Keratinocyte (primary cell): Measurements from ENCODE around the gene ZNF432. TPM values are rescaled to one million over a fixed set of nuclear protein-coding genes. Genes with fewer than 3 reads are reported as not detected.
"Not testable (repeated sequence)": the region's sequence is repeated elsewhere in the genome, so short reads cannot be mapped to it uniquely, and the experiment has no call there.

Experiments used
- DNase-seq: peaks from one replicate; pipeline ENCODE4 v3.0.0-alpha.2; 2011; ENCODE audit warnings: low read depth, missing footprints, low spot score
- FAIRE-seq: peaks from 2 replicates; lab custom pipeline; 2011; peaks lifted over from hg19 to GRCh38; lab: Jason Lieb, UNC
- H2AFZ ChIP-seq: 2 replicates; pipeline ENCODE4 v1.6.0; 2012; ENCODE audit warnings: low read length, control low read depth, inconsistent platforms; ENCODE audit not compliant: control insufficient read depth
- H3K27ac ChIP-seq: 2 replicates; pipeline ENCODE4 v1.5.1; 2011; ENCODE audit warnings: low read length; ENCODE audit not compliant: control insufficient read depth, insufficient read depth
- H3K27me3 ChIP-seq: 3 replicates; pipeline ENCODE4 v1.6.0; 2011; ENCODE audit warnings: low read length; ENCODE audit not compliant: control insufficient read depth, insufficient read depth; ENCODE audit errors: extremely low read depth
- H3K36me3 ChIP-seq, 2 experiments: 2 replicates in 1 of 2; 3 replicates in 1 of 2; pipeline ENCODE4 v1.5.1; 2011; ENCODE audit warnings: low read length in 2 of 2, mild to moderate bottlenecking in 1 of 2; ENCODE audit not compliant: control insufficient read depth in 2 of 2, insufficient read depth in 2 of 2; ENCODE audit errors: extremely low read depth in 1 of 2
- H3K4me1 ChIP-seq: 3 replicates; pipeline ENCODE4 v1.5.1; 2011; ENCODE audit warnings: low read length; ENCODE audit not compliant: control insufficient read depth, insufficient read depth; ENCODE audit errors: extremely low read depth
- H3K4me2 ChIP-seq: 3 replicates; pipeline ENCODE4 v1.6.0; 2011; ENCODE audit warnings: low read depth, low read length; ENCODE audit not compliant: control insufficient read depth, insufficient read depth; ENCODE audit errors: extremely low read depth
- H3K4me3 ChIP-seq, 3 experiments: fragments of 200-600 bp in 1 of 3; sonication (generic) in 1 of 3; 2 replicates in 2 of 3; 3 replicates in 1 of 3; pipeline ENCODE4 v1.5.1; 2011 to 2016; ENCODE audit warnings: low read length in 3 of 3, mild to moderate bottlenecking in 3 of 3, control low read depth in 2 of 3, inconsistent platforms in 1 of 3, low read depth in 1 of 3, mixed read lengths in 1 of 3, mixed run types in 1 of 3, moderate library complexity in 1 of 3; ENCODE audit not compliant: control insufficient read depth in 2 of 3, insufficient read depth in 2 of 3; ENCODE audit errors: extremely low read depth in 1 of 3
- H3K79me2 ChIP-seq: 2 replicates; pipeline ENCODE4 v1.6.0; 2012; ENCODE audit warnings: low read length; ENCODE audit not compliant: control insufficient read depth, insufficient read depth
- H3K9ac ChIP-seq: 3 replicates; pipeline ENCODE4 v1.6.0; 2011; ENCODE audit warnings: low read length; ENCODE audit not compliant: control insufficient read depth, insufficient read depth; ENCODE audit errors: extremely low read depth
- H3K9me1 ChIP-seq: 3 replicates; pipeline ENCODE4 v1.6.0; 2011; ENCODE audit warnings: low read length; ENCODE audit not compliant: control insufficient read depth, insufficient read depth; ENCODE audit errors: extremely low read depth
- H3K9me3 ChIP-seq: 2 replicates; pipeline ENCODE4 v1.5.1; 2012; ENCODE audit warnings: low read depth, low read length; ENCODE audit not compliant: control insufficient read depth
- H4K20me1 ChIP-seq: 3 replicates; pipeline ENCODE4 v1.6.0; 2011; ENCODE audit warnings: low read length; ENCODE audit not compliant: control insufficient read depth, insufficient read depth; ENCODE audit errors: extremely low read depth
- EZH2 ChIP-seq: IDR thresholded peaks from one replicate; pipeline ENCODE4 v1.6.1; 2012; ENCODE audit warnings: inconsistent platforms, mild to moderate bottlenecking, low read length, moderate library complexity
- dilution Hi-C: fragments of 300-500 bp; cut with MboI; formaldehyde crosslinking; loops from one replicate; pipeline ENCODE4 v1.7.0; 2020; ENCODE audit warnings: low sequenced_read_pairs; ENCODE audit not compliant: extremely low pct_ligation_motif_present
- polyA plus RNA-seq, 5 experiments: library from polyadenylated mRNA; depleted of rRNA in 3 of 5; stranded (reverse) in 3 of 5; stranded (forward) in 1 of 5; unstranded in 1 of 5; fragments of >200 nt; gene quantifications; 1 replicate in 1 of 5; 2 replicates in 3 of 5; 3 replicates in 1 of 5; pipeline versions ENCODE4 v1.2.1 to v1.2.3, GENCODE V29; 2011 to 2012; ENCODE audit warnings: missing spikeins in 2 of 5, low read depth in 1 of 5, low replicate concordance in 1 of 5
- TF ChIP-seq, protein P1 (sequence below), 3 experiments: IDR thresholded peaks in 1 of 3; conservative IDR thresholded peaks in 1 of 3; optimal IDR thresholded peaks in 1 of 3; 2 replicates in 2 of 3; 3 replicates in 1 of 3; pipeline versions ENCODE3 to v1.5.1; 2011; ENCODE audit warnings: low read length in 3 of 3, mild to moderate bottlenecking in 3 of 3, moderate library complexity in 2 of 3, control low read depth in 1 of 3, inconsistent platforms in 1 of 3; ENCODE audit not compliant: insufficient read depth in 2 of 3; ENCODE audit errors: extremely low read depth in 1 of 3

The ZNF432 gene
- polyA plus RNA-seq, 1 donor (not counting 4 experiments of a cell fraction or from before 2014, with no cell fraction given), result 14.8 TPM

DNA sequence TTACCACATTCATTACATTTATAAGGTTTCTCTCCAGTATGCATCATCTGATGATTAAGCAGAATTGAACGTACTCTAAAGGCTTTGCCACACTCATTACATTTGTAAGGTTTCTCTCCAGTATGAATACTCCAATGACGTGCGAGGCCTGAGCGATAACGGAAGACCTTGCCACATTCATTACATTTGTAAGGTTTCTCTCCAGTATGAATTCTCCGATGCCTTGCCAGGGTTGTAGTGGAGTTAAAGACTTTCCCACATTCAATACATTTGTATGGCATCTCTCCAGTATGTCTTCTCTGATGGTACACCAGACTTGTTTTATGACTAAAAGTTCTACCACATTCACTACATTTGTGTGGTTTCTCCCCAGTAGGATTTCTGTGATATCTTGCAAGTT lies 16.8 kb upstream of the ZNF432 start:
- Histone ChIP-seq H3K4me1 (no peaks in the 10 kb centered on the region), H3K36me3 (peaks cover 16 to 29% of the 10 kb centered on the region in 2 experiments), H3K27me3 (no peaks in the 10 kb centered on the region), H2AFZ (no peak overlapping the region), H3K9me3 (peaks cover 65% of the 10 kb centered on the region), H3K27ac (no peak overlapping the region), H3K4me3 (no peak overlapping the region), H3K9me1 (no peaks in the 10 kb centered on the region), H4K20me1 (no peaks in the 10 kb centered on the region), H3K4me2 (no peak overlapping the region), H3K9ac (no peak overlapping the region), H3K79me2 (peaks cover 4% of the 10 kb centered on the region)
- dilution Hi-C loops, result no loop called here
- FAIRE-seq (no peak), DNase-seq (no peak)
- TF ChIP-seq, protein P1, sequence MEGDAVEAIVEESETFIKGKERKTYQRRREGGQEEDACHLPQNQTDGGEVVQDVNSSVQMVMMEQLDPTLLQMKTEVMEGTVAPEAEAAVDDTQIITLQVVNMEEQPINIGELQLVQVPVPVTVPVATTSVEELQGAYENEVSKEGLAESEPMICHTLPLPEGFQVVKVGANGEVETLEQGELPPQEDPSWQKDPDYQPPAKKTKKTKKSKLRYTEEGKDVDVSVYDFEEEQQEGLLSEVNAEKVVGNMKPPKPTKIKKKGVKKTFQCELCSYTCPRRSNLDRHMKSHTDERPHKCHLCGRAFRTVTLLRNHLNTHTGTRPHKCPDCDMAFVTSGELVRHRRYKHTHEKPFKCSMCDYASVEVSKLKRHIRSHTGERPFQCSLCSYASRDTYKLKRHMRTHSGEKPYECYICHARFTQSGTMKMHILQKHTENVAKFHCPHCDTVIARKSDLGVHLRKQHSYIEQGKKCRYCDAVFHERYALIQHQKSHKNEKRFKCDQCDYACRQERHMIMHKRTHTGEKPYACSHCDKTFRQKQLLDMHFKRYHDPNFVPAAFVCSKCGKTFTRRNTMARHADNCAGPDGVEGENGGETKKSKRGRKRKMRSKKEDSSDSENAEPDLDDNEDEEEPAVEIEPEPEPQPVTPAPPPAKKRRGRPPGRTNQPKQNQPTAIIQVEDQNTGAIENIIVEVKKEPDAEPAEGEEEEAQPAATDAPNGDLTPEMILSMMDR (optimal IDR thresholded peaks at IDR 0.05 in 1 of 3, IDR thresholded peaks at IDR 0.05 in 1 of 3, conservative IDR thresholded peaks at IDR 0.05 in 1 of 3; ENCODE audit: extremely low read depth in 1 of 3, insufficient read depth in 2 of 3, low read length in 3 of 3), result no peak
- TF ChIP-seq EZH2, result no peak

DNA sequence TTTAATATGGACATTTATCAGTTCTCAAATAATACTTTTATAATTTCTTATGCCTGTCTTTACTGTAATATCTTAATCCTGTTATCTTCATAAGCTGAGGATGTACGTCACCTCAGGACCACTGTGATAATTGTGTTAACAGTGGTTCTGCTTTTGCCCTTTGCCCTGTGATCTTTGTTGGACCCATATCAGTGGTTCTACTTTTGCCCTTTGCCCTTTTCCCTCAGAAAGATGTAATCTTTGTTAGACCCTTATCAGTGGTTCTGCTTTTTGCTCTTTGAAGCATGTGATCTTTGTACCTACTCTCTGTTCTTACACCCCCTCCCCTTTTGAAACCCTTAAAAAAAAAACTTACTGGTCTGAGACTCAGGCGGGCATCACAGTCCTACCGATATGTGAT lies 7.8 kb upstream of the ZNF432 start:
- H3K9me1 ChIP-seq, H3K4me3 ChIP-seq, H3K27me3 ChIP-seq, dilution Hi-C loops, H3K4me1 ChIP-seq, H3K9ac ChIP-seq, H2AFZ ChIP-seq, DNase-seq, FAIRE-seq, H3K27ac ChIP-seq, H3K79me2 ChIP-seq, H3K4me2 ChIP-seq, H4K20me1 ChIP-seq, H3K36me3 ChIP-seq, H3K9me3 ChIP-seq: not testable (repeated sequence)

DNA sequence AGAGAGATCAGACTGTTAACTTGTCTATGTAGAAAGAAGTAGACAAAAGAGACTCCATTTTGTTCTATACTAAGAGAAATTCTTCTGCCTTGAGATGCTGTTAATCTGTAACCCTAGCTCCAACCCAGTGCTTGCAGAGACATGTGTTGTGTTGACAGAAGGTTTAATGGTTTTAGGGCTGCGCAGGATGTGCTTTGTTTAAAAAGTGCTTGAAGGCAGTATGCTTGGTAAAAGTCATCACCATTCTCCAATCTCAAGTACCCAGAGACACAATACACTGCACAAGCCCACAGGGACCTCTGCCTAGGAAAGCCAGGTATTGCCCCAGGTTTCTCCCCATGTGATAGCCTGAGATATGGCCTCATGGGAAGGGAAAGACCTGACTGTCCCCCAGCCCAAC lies 3.1 kb upstream of the ZNF432 start:
- DNase-seq, H3K27me3 ChIP-seq, H3K4me2 ChIP-seq, H3K9me1 ChIP-seq, H3K4me3 ChIP-seq, dilution Hi-C loops, H2AFZ ChIP-seq, H3K4me1 ChIP-seq, H3K9me3 ChIP-seq, H3K79me2 ChIP-seq, H3K27ac ChIP-seq, FAIRE-seq, H3K9ac ChIP-seq, H4K20me1 ChIP-seq, H3K36me3 ChIP-seq: not testable (repeated sequence)
